Neural progenitor cell (in vitro differentiated cells): ENCODE measurements around the gene PXDN.

Source experiments
- EZH2 ChIP-seq: fragments of 200-600 bp; sonication (generic); IDR thresholded peaks from 2 replicates; pipeline ENCODE4 v1.6.1; 2017; ENCODE audit warnings: antibody characterized with exemption, mild to moderate bottlenecking, moderate library complexity
- EZH2phosphoT487 ChIP-seq: fragments of 200-600 bp; sonication (generic); IDR thresholded peaks from 2 replicates; pipeline ENCODE4 v1.6.1; 2017; ENCODE audit warnings: antibody characterized with exemption
- TF ChIP-seq, protein P1 (sequence below): fragments of 200-600 bp; sonication (generic); IDR thresholded peaks from 2 replicates; pipeline ENCODE4 v1.5.1; 2017; ENCODE audit warnings: antibody characterized with exemption, mild to moderate bottlenecking

GRCh38 chr2:1621501-1621900 lies 122.8 kb downstream of the PXDN start:
- TF ChIP-seq, protein P1, sequence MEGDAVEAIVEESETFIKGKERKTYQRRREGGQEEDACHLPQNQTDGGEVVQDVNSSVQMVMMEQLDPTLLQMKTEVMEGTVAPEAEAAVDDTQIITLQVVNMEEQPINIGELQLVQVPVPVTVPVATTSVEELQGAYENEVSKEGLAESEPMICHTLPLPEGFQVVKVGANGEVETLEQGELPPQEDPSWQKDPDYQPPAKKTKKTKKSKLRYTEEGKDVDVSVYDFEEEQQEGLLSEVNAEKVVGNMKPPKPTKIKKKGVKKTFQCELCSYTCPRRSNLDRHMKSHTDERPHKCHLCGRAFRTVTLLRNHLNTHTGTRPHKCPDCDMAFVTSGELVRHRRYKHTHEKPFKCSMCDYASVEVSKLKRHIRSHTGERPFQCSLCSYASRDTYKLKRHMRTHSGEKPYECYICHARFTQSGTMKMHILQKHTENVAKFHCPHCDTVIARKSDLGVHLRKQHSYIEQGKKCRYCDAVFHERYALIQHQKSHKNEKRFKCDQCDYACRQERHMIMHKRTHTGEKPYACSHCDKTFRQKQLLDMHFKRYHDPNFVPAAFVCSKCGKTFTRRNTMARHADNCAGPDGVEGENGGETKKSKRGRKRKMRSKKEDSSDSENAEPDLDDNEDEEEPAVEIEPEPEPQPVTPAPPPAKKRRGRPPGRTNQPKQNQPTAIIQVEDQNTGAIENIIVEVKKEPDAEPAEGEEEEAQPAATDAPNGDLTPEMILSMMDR: no peak
- TF ChIP-seq EZH2 (no peak), EZH2phosphoT487 (no peak)
